ENCODE measurements around the gene TRAPPC6A. TPM values are rescaled to one million over a fixed set of nuclear protein-coding genes. Genes with fewer than 3 reads are reported as not detected.

Gene TRAPPC6A
- total and polyA plus RNA-seq, 9 of the 15 experiments (the other 6 are each of a cell fraction or from before 2014, with no cell fraction given) = 0.82 to 23.6 (median 11.6) TPM

DNA sequence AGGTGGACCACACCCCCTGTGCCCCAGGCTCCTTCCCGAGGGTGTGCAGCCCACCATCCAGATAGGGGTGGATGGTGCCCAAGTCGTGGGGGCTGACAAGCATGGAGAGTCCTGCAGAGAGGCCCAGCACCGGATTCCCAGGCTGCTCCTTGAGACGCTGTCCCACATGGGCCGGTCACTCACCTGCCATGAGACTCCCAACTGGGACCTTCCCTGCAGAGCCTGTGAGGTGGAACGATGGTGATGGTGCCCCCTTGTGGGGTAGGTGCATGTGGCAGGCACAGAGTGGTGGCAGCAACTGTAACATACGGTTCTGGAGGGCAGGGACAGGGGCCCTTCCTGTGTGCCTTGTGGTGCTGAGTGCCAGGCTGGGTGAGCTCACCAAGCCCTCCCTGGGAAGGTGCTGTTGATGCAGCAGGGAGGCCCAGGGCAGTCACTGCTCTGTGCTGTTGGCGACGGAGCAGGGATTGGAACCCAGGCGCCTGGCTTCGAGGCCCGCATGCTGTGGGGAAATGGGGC, 52.0 kb downstream of the TRAPPC6A start (continued):
- TF ChIP-seq, protein P1, sequence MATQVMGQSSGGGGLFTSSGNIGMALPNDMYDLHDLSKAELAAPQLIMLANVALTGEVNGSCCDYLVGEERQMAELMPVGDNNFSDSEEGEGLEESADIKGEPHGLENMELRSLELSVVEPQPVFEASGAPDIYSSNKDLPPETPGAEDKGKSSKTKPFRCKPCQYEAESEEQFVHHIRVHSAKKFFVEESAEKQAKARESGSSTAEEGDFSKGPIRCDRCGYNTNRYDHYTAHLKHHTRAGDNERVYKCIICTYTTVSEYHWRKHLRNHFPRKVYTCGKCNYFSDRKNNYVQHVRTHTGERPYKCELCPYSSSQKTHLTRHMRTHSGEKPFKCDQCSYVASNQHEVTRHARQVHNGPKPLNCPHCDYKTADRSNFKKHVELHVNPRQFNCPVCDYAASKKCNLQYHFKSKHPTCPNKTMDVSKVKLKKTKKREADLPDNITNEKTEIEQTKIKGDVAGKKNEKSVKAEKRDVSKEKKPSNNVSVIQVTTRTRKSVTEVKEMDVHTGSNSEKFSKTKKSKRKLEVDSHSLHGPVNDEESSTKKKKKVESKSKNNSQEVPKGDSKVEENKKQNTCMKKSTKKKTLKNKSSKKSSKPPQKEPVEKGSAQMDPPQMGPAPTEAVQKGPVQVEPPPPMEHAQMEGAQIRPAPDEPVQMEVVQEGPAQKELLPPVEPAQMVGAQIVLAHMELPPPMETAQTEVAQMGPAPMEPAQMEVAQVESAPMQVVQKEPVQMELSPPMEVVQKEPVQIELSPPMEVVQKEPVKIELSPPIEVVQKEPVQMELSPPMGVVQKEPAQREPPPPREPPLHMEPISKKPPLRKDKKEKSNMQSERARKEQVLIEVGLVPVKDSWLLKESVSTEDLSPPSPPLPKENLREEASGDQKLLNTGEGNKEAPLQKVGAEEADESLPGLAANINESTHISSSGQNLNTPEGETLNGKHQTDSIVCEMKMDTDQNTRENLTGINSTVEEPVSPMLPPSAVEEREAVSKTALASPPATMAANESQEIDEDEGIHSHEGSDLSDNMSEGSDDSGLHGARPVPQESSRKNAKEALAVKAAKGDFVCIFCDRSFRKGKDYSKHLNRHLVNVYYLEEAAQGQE (IDR thresholded peaks at IDR 0.05; ENCODE audit: borderline replicate concordance) = peak; percentile 70
- TF ChIP-seq, protein P1 (CRISPR knock-in tag; IDR thresholded peaks at IDR 0.05; ENCODE audit: low read depth) = no peak

All from K562 (cell line).